GM21381 (cell line): ENCODE results near the gene SMCO2.

Experiments used
- ATAC-seq: cut with Tn5 transposase; IDR thresholded peaks from one replicate; pipeline ENCODE4 v1.9.1; 2021; ENCODE audit warnings: mild to moderate bottlenecking, moderate library complexity; ENCODE audit not compliant: unreplicated experiment

SMCO2 gene

GRCh38 chr12:27446436-27446835 is at the start of gene SMCO2:
TSS of gene SMCO2 (plus strand) at chr12:27446736. CDS start at chr12:27470632, 23,896 bp downstream.
- no peak for ATAC-seq

GRCh38 chr12:27398466-27398865 is 48.1 kb upstream of the SMCO2 start:
- ATAC-seq = no peak

- ATAC-seq = no peak
These were observed 47.5 kb upstream of the SMCO2 start for GRCh38 chr12:27399074-27399473.

GRCh38 chr12:27400856-27401354 is 45.6 kb upstream of the SMCO2 start:
- ATAC-seq = no peak

- ATAC-seq = no peak
These were observed 34.5 kb upstream of the SMCO2 start for GRCh38 chr12:27412047-27412446.

- no peak for ATAC-seq
These were observed 23.8 kb upstream of the SMCO2 start for GRCh38 chr12:27422697-27423096.

DNA sequence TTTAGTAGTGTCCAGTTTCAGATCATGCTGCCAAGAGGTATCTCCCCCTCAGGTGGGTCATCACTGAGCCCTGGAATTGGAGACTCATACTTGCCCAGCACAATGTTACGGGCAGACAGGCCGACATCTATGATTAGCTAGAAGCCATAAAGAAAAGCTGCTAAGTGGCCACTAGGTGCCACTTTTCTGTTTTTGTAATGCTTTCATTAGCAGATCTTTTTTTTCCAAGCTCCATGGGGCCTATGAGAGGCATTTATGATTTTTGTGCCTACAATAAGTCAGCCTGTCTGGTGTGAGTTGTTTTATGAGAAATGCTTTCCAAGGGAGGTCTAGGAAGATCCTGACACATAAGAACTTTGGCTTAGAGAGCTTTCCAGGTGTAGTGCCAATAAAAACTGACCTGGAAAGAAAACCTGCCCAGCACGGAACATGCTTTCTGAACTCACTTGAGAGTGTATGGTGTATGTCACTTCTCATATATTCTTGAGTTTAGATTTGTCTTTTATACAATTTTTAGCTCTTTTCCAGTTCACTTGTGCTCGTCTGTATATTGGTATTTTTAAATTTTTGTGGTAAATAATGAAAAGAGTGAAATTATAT is 21.8 kb upstream of the SMCO2 start:
- no peak for ATAC-seq

GRCh38 chr12:27425306-27425705 is 21.2 kb upstream of the SMCO2 start:
- ATAC-seq = no peak

- ATAC-seq = no peak
These were observed 19.6 kb upstream of the SMCO2 start for GRCh38 chr12:27426743-27427487.

DNA sequence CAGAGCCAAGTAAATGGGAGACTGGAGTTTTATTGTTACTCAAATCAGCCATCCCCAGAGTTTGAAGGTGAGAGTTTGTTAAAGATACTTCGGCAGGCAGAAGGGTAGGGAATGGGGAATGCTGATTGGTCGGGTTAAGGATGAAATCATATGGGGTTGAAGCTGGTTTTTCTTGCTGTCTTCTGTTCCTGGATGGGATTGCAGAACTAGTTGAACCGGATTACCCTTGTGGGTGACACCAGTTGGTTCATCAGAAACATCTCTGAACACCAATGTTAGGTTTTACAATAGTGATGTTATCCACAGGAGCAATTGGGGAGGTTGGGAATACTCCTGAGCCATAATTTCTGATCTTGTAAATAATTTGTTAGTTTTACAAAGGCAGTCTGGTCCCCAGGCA is 18.7 kb upstream of the SMCO2 start:
- no peak for ATAC-seq

- ATAC-seq = no peak
These were observed 18.1 kb upstream of the SMCO2 start for GRCh38 chr12:27428466-27428865.

GRCh38 chr12:27429606-27430005 is 16.9 kb upstream of the SMCO2 start:
- ATAC-seq = no peak

DNA sequence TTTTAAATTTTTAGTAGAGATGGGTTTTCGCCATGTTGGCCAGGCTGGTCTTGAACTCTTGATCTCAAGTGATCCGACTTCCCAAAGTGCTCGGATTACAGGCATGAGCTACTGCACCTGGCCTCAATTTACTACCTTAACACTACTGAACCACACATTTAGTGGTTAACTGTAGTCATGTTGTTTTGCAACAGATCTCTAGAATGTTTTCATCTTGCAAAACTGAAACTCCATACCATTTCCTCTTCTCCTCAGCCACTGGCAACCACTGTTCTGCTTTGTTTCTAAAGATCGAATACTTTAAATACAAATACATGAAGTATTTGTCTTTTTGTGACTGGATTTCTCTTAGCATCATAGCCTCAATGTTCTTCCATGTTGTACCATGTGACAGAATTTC is 15.4 kb upstream of the SMCO2 start:
- no peak for ATAC-seq

GRCh38 chr12:27434673-27435565 is 11.6 kb upstream of the SMCO2 start:
- no peak for ATAC-seq

DNA sequence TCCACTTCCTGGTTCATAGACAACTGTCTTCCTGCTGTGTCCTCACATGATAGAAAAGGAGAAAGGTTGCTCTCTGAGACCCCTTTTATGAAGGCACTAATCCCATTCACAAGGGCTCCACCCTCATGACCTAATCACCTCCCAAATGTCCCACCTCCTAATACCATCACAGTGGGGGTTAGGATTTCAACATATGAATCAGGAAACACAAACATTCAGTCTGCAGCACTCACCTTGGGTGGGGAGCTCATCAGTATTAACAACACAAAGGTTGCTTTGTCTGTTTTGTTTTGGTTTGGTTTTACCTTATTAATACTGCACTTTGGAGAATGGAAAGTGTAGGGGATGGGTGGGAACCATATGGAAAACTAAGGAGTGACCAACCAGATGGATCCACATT is 10.5 kb upstream of the SMCO2 start:
- no peak for ATAC-seq

GRCh38 chr12:27436768-27437167 is 9.8 kb upstream of the SMCO2 start:
- ATAC-seq = no peak

DNA sequence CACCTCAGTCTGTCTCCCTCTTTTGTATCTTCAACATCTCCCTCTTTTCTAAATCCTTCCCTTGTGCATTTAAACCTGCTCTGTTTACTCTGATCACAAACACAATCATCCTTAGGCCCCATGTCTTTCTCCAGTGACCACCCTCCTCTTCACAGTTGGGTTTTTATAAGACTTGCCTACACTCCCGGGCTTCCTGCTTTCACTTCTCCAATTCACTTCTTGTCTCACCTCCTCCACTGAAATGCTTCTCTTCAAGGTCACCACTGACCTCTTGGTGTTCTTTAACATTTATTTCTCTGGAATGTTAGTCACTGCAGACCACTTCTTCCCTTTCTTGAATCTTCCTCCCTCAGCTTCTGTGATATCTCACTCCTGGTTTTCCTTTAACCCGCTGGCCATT is 8.7 kb upstream of the SMCO2 start:
- ATAC-seq = no peak

GRCh38 chr12:27447761-27448160 is 1.2 kb downstream of the SMCO2 start:
- ATAC-seq = no peak

DNA sequence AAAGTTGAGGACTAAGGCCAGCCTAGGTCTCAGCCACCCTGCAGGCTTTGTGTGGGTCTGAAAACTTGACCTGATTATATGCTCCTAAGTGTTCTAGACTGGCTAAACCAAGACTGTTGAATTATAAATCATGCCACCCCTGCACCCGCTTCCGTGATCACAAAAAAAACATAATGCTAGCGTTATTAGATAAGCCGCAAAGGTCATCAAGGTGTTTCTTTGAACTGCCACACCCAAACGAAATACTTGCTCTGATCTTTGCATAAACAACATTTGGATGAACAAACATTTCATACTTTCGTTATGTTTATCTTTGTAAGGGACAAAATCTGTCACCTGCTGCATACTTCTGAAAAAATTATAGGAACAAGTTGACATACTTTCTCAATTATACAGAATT is 2.5 kb downstream of the SMCO2 start:
- ATAC-seq = no peak

- no peak for ATAC-seq
These were observed 3.5 kb downstream of the SMCO2 start for GRCh38 chr12:27449893-27450534.
